ENCODE data around the gene ADCY2.

GRCh38 chr5:7789567-7789966 is 393.6 kb downstream of the ADCY2 start:
- TF ChIP-seq CTCF (conservative IDR thresholded peaks at IDR 0.05; ENCODE audit: low read depth, low read length) = no peak
- TF ChIP-seq EZH2 (IDR thresholded peaks at IDR 0.05; ENCODE audit: borderline replicate concordance, low read depth, low read length, poor library complexity, severe bottlenecking) = no peak
